Measurements from ENCODE around the gene CELA2B. TPM values are rescaled to one million over a fixed set of nuclear protein-coding genes. Genes with fewer than 3 reads are reported as not detected.
A peak's percentile ranks its signal among the peaks of the same experiment; 100 is the strongest.

CELA2B gene
- polyA plus RNA-seq, 3 donors, result not detected

DNA sequence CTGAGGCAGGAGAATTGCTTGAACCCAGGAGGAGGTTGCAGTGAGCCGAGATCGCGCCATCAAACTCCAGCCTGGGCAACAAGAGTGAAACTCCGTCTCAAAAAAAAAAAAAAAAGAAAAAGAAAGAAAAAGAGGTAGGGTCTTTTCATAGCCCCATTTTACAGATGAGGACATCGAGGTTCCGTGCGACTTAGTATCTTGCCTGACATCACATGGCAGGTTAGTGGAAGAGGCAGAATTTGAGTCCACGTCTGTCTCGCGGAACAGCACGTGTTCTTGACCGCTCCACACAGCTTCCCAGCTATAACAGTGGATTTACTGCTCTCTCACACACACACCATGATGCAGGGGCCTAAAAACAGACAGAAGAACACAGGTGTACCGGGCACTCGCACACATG is 36.6 kb upstream of the CELA2B start:
- peaks cover 12% of the 10 kb centered on the region in 2 donors for H3K4me1 ChIP-seq (ENCODE audit: control insufficient read depth in 1 of 2, insufficient read depth in 2 of 2, low read length in 2 of 2)
- H3K36me3 Mint-ChIP-seq, result no peaks in the 10 kb centered on the region
- no peak overlapping the region for H3K4me3 Mint-ChIP-seq
- H3K4me2 ChIP-seq (replicated peaks; ENCODE audit: extremely low read depth, low read length, poor library complexity, severe bottlenecking), result no peak overlapping the region
- no peak overlapping the region for H2AFZ ChIP-seq (ENCODE audit: insufficient read depth, low read depth, low read length, poor library complexity, severe bottlenecking)
- no peaks in the 10 kb centered on the region for H3K27me3 ChIP-seq (ENCODE audit: control insufficient read depth in 2 of 2, insufficient read depth in 2 of 2, low read length in 2 of 2)
- H3K9ac ChIP-seq (ENCODE audit: insufficient read depth, low read length, poor library complexity, severe bottlenecking), result no peak overlapping the region
- intact Hi-C loops (cut with micrococcal nuclease), result no loop called here
- no peaks in the 10 kb centered on the region for H4K20me1 ChIP-seq (ENCODE audit: insufficient read depth, low read length)
- H3K27ac Mint-ChIP-seq, result peak overlapping the region in 1 of 7 donors; percentile 73
- peaks cover 13% of the 10 kb centered on the region for H3K4me1 Mint-ChIP-seq
- no peaks in the 10 kb centered on the region for H3K9me3 ChIP-seq (replicated peaks in 1 of 2; ENCODE audit: control insufficient read depth in 1 of 2, insufficient read depth in 1 of 2, low read length in 2 of 2)
- WGBS (ENCODE audit: insufficient coverage), result 94% methylated on average over 7 of the region's 14 CpGs
- no peaks in the 10 kb centered on the region for H3K36me3 ChIP-seq (replicated peaks in 1 of 2; ENCODE audit: control insufficient read depth in 1 of 2, insufficient read depth in 2 of 2, low read length in 2 of 2)
- H3K27ac ChIP-seq (ENCODE audit: low read depth in 1 of 2, low read length in 2 of 2), result no peak overlapping the region
- DNase-seq, result no peak
- H3K79me2 ChIP-seq (ENCODE audit: insufficient read depth, low read length), result no peaks in the 10 kb centered on the region
- no peaks in the 10 kb centered on the region for H3K9me3 Mint-ChIP-seq
- H3K27me3 Mint-ChIP-seq (ENCODE audit: low read depth in 3 of 3), result peaks cover 3 to 10% (median 7%) of the 10 kb centered on the region in 3 donors
- H3K4me3 ChIP-seq (replicated peaks in 1 of 3; ENCODE audit: low read depth in 2 of 3, low read length in 3 of 3), result no peak overlapping the region
- TF ChIP-seq, protein P1, sequence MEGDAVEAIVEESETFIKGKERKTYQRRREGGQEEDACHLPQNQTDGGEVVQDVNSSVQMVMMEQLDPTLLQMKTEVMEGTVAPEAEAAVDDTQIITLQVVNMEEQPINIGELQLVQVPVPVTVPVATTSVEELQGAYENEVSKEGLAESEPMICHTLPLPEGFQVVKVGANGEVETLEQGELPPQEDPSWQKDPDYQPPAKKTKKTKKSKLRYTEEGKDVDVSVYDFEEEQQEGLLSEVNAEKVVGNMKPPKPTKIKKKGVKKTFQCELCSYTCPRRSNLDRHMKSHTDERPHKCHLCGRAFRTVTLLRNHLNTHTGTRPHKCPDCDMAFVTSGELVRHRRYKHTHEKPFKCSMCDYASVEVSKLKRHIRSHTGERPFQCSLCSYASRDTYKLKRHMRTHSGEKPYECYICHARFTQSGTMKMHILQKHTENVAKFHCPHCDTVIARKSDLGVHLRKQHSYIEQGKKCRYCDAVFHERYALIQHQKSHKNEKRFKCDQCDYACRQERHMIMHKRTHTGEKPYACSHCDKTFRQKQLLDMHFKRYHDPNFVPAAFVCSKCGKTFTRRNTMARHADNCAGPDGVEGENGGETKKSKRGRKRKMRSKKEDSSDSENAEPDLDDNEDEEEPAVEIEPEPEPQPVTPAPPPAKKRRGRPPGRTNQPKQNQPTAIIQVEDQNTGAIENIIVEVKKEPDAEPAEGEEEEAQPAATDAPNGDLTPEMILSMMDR (IDR thresholded peaks at IDR 0.05), result no peak

DNA sequence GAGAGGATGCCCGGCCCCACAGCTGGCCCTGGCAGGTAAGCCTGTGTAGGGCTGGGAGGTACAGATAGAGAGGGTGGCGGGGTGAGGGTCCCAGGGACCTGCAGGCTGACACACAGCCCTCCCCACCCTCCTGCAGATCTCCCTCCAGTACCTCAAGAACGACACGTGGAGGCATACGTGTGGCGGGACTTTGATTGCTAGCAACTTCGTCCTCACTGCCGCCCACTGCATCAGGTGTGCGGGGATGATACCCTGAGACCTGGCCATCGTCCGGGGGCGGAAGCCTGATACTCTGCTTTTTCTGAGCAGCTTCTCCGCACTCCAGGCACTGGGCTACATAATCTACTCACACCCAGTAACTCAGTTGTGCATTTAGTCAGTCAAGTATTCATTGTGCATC is 35.5 kb upstream of the CELA2B start:
- no peak for DNase-seq
- H3K79me2 ChIP-seq (ENCODE audit: insufficient read depth, low read length), result no peaks in the 10 kb centered on the region
- no peak overlapping the region for H3K4me3 Mint-ChIP-seq
- no peaks in the 10 kb centered on the region for H3K36me3 Mint-ChIP-seq
- peaks cover 2 to 12% (median 10%) of the 10 kb centered on the region in 3 donors for H3K27me3 Mint-ChIP-seq (ENCODE audit: low read depth in 3 of 3)
- intact Hi-C loops (cut with micrococcal nuclease), result no loop called here
- no peak overlapping the region for H3K27ac Mint-ChIP-seq
- H3K4me3 ChIP-seq (replicated peaks in 1 of 3; ENCODE audit: low read depth in 2 of 3, low read length in 3 of 3), result no peak overlapping the region
- no peak overlapping the region for H3K9ac ChIP-seq (ENCODE audit: insufficient read depth, low read length, poor library complexity, severe bottlenecking)
- WGBS (ENCODE audit: insufficient coverage), result 89% methylated on average over 11 of the region's 13 CpGs
- no peak overlapping the region for H3K4me2 ChIP-seq (replicated peaks; ENCODE audit: extremely low read depth, low read length, poor library complexity, severe bottlenecking)
- TF ChIP-seq, protein P1 (IDR thresholded peaks at IDR 0.05), result no peak
- peaks cover 2% of the 10 kb centered on the region in 2 donors for H3K4me1 ChIP-seq (ENCODE audit: control insufficient read depth in 1 of 2, insufficient read depth in 2 of 2, low read length in 2 of 2)
- H4K20me1 ChIP-seq (ENCODE audit: insufficient read depth, low read length), result no peaks in the 10 kb centered on the region
- no peaks in the 10 kb centered on the region for H3K9me3 Mint-ChIP-seq
- H3K27me3 ChIP-seq (ENCODE audit: control insufficient read depth in 2 of 2, insufficient read depth in 2 of 2, low read length in 2 of 2), result peaks cover 0 to 3% of the 10 kb centered on the region in 2 donors
- H3K36me3 ChIP-seq (replicated peaks in 1 of 2; ENCODE audit: control insufficient read depth in 1 of 2, insufficient read depth in 2 of 2, low read length in 2 of 2), result no peaks in the 10 kb centered on the region
- no peak overlapping the region for H3K27ac ChIP-seq (ENCODE audit: low read depth in 1 of 2, low read length in 2 of 2)
- H2AFZ ChIP-seq (ENCODE audit: insufficient read depth, low read depth, low read length, poor library complexity, severe bottlenecking), result no peak overlapping the region
- H3K4me1 Mint-ChIP-seq, result peaks cover 3% of the 10 kb centered on the region
- no peaks in the 10 kb centered on the region for H3K9me3 ChIP-seq (replicated peaks in 1 of 2; ENCODE audit: control insufficient read depth in 1 of 2, insufficient read depth in 1 of 2, low read length in 2 of 2)
